Posterior cingulate gyrus (tissue), 11 donors: Measurements from ENCODE around the gene RBFOX2.
"Not testable (repeated sequence)": the region's sequence is repeated elsewhere in the genome, so short reads cannot be mapped to it uniquely, and the experiment has no call there.

Source experiments
- DNase-seq, 10 donors: peaks; one replicate each; pipeline versions ENCODE4 v3.0.0 to v3.0.0-alpha.2; 2020 to 2021; ENCODE audit warnings: mixed read lengths in 3 of 10
- intact Hi-C: fragments of 100-400 bp; cut with DNase I; formaldehyde crosslinking; loops from one replicate; pipeline ENCODE4 v1.15.1; 2023

RBFOX2 gene

GRCh38 chr22:36048911-36049677 lies 20.5 kb upstream of the RBFOX2 start:
- no peak for DNase-seq
- intact Hi-C loops = no loop called here

- DNase-seq, intact Hi-C loops: not testable (repeated sequence)
Observed at GRCh38 chr22:36044517-36044916, 15.9 kb upstream of the RBFOX2 start.

- DNase-seq = no peak
- intact Hi-C loops = no loop called here
Observed at GRCh38 chr22:36042240-36042639, 13.6 kb upstream of the RBFOX2 start.

GRCh38 chr22:36039125-36039524 lies 10.5 kb upstream of the RBFOX2 start:
- intact Hi-C loops = no loop called here
- DNase-seq = no peak

- intact Hi-C loops = no loop called here
Observed at GRCh38 chr22:36037102-36037758, 8.6 kb upstream of the RBFOX2 start.

GRCh38 chr22:36036167-36036624 lies 7.6 kb upstream of the RBFOX2 start:
- intact Hi-C loops = no loop called here
- no peak for DNase-seq

More at GRCh38 chr22:36037102-36037758, 8.6 kb upstream of the RBFOX2 start:
- no peak for DNase-seq

- DNase-seq = no peak
- intact Hi-C loops = no loop called here
Observed at GRCh38 chr22:36032611-36033010, 4.0 kb upstream of the RBFOX2 start.

GRCh38 chr22:36029406-36029755 lies 757 bp upstream of the RBFOX2 start:
- intact Hi-C loops = loop anchor here (5.0 to 10.0 kb wide), 3 partner anchors 55 to 95 kb away; no protein-coding TSS in a partner anchor
- no peak for DNase-seq

GRCh38 chr22:36027935-36028645 lies 534 bp downstream of the RBFOX2 start:
- DNase-seq = peak in 6 of 10 donors; percentile 22 to 95 (median 55)
- intact Hi-C loops = loop anchor here (2.0 to 10.0 kb wide), 4 partner anchors 37 to 97 kb away; no protein-coding TSS in a partner anchor

GRCh38 chr22:36027579-36027934 lies 1.1 kb downstream of the RBFOX2 start:
- intact Hi-C loops = loop anchor here (2.0 to 10.0 kb wide), 4 partner anchors 37 to 97 kb away; no protein-coding TSS in a partner anchor
- peak in 3 of 10 donors; percentile 6 to 14 (median 11) for DNase-seq

- DNase-seq = no peak
- intact Hi-C loops = loop anchor here (2.0 to 10.0 kb wide), 4 partner anchors 38 to 98 kb away; no protein-coding TSS in a partner anchor
Observed at GRCh38 chr22:36026741-36027140, 1.9 kb downstream of the RBFOX2 start.

- no peak for DNase-seq
- intact Hi-C loops = loop anchor here (10.0 kb wide), 2 partner anchors 48 to 102 kb away; no protein-coding TSS in a partner anchor
Observed at GRCh38 chr22:36022697-36023096, 5.9 kb downstream of the RBFOX2 start.

- no peak for DNase-seq
- intact Hi-C loops = loop anchor here (10.0 kb wide), 2 partner anchors 47 to 103 kb away; no protein-coding TSS in a partner anchor
Observed at GRCh38 chr22:36022162-36022561, 6.5 kb downstream of the RBFOX2 start.

GRCh38 chr22:36021606-36022153 lies 6.9 kb downstream of the RBFOX2 start:
- intact Hi-C loops = loop anchor here (10.0 kb wide), 2 partner anchors 47 to 103 kb away; no protein-coding TSS in a partner anchor
- no peak for DNase-seq

GRCh38 chr22:36020865-36021264 lies 7.8 kb downstream of the RBFOX2 start:
- intact Hi-C loops = loop anchor here (10.0 kb wide), 2 partner anchors 46 to 104 kb away; no protein-coding TSS in a partner anchor
- DNase-seq = not testable (repeated sequence)

- no peak for DNase-seq
- intact Hi-C loops = no loop called here
Observed at GRCh38 chr22:36017651-36018091, 11.0 kb downstream of the RBFOX2 start.

GRCh38 chr22:36016684-36017083 lies 11.9 kb downstream of the RBFOX2 start:
- no peak for DNase-seq
- intact Hi-C loops = no loop called here

GRCh38 chr22:36015811-36016529 lies 12.7 kb downstream of the RBFOX2 start:
- intact Hi-C loops = no loop called here
- no peak for DNase-seq

GRCh38 chr22:36015155-36015810 lies 13.3 kb downstream of the RBFOX2 start:
- DNase-seq = no peak

More at GRCh38 chr22:36015155-36015810, 13.3 kb downstream of the RBFOX2 start:
- intact Hi-C loops = no loop called here
